Bone marrow (tissue), 2 donors: ENCODE measurements around the gene DAB1.

ENCODE experiments used
- DNase-seq, 2 donors: peaks; one replicate each; lab custom pipeline; 2025; lab: John Stamatoyannopoulos, UW

Gene DAB1

DNA sequence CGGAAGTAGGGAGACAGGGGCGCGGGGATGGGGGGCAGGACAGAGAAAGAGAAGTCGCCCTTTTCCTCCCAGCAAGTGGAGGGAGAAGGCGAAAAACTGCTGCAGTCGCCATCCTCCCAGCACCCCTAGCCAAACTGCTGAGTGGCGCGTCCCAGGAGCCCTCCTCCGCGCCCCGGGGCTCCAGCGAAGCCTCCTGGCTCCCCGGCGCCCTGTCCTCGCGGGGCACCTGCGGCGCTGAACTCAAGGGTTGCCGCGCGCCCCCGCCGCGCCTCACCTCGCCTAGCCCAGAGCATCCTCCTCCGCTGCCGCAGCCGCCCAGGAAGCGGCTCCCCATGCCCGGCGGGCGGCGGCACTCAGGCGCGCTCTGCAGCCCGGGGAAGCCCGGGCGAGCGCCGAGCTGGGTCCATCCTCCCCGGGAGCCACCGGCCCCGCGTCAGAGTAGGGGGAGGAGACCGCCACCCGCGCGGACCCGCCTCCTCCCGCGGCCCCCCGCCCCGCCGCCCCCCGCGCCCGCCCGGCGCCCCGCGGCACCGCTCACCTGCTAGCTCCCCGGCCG, at the start of gene DAB1:
Gene DAB1 (minus strand): TSS at position 405 of the 556 bp plus-strand sequence. CDS start 133,030 bp downstream, outside the sequence.
- no peak for DNase-seq

DNA sequence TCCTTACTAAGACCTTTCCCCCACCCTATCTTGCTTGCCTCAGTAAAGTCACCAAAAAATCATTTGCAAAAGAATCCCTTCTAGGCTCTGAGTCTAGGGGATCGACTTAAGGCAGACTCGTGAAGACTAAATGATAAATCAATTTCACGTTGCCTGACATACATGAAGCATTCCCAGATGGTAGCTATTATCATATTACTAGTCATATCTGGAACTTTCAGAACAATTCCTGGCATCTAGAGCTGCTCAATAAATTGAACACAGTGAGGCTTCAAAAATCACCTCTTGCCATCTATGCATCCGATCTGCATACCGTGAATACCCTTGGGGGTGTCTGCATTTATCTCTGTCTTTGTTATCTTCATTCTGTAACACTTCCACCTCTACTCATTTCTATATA, 49.6 kb upstream of the DAB1 start:
- DNase-seq, result no peak

DNA sequence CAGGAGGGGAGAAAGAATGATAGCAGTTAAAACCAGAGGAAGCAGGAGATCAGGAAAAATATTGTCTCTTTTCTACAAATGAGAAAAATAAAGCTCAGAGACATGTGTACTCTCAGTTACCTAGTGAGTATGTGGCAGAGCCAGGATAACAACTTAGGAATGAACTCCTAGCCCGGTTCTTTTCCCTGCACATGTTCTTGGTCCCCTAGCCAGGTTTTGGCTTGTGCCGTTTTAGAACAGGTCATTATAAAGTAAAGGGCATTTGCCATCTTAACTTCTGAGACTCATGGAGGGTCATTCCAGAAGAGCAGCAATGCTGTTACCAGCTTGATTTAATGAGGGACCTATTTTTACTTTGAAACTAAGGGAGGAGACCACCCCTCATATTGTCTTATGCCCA, 48.1 kb upstream of the DAB1 start:
- no peak for DNase-seq

DNA sequence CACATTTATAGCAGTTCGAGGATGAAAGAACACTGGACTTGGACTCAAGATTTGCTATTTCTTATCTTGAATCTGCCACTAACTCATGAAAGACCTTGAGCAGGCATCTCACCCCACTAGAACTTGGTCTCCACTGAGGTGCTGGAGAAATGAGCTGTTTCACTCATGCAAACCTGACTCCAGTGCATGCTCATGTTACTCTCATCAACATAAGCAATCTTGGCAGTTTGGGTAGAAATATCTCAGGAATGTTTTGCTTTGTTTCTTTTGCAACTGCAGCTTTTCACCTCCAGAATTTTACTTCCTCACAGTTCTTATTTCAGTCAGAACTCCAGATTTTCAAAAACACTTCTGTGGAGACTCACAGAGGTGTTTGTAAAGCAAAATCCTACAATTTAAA, 46.2 kb upstream of the DAB1 start:
- no peak for DNase-seq

DNA sequence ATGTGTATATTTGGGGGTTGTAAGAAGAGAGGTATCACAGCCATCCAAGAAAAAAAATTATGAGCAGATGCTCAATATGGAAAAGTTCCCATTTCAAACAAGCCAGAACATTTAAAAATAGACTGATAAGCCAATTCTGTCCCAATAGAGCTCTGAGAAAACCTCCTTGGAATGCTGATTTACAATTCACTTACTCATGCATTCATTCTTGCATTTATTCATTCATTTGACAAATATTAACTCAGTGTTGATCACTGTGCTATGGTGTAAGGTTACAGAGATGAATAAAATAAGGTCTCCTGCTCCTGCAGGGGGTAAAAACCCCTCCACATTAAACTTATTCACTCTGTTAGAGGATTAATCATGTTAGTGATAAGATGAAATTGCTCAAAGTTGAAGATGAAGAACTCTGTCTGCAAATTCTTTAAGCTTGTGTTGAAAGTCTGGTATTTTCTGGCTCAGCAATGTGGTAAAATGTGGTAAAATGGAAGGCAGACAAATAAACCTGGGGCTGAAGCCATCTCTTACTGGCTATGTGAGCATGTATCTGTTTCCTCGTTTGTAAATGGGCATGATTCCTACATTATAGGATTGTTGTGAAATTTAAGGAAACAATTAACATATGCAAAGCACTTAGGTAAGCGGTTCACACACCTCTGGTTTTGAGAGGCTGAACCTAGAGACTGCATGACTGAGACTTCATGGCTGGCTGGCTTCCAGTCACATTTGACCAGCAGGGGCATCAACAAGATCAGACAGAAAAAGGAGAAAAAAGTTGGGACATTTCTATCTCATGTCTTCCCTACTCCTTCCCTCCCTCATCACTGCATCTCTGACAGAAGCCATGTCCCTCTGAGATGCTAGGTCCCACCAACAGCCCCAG, 45.0 kb upstream of the DAB1 start:
- DNase-seq, result no peak

DNA sequence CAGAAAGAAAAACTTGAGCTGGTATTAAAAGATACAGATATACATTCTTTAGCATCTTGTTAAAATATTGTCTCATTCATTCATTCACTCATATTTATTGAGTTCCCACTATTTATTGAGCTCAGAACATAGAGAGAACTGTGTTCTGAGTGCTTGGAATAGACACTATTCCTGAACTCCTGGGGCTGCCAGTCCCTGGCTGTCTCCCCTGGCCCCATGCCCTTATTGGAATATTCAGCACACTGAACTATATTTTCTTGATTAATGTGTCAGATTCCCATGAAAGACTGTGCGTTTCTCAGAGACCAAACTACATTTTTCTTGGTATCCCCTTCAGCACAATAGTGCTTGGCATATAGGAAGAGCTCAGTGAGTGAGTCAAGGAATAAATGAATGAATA, 44.0 kb upstream of the DAB1 start:
- no peak for DNase-seq

DNA sequence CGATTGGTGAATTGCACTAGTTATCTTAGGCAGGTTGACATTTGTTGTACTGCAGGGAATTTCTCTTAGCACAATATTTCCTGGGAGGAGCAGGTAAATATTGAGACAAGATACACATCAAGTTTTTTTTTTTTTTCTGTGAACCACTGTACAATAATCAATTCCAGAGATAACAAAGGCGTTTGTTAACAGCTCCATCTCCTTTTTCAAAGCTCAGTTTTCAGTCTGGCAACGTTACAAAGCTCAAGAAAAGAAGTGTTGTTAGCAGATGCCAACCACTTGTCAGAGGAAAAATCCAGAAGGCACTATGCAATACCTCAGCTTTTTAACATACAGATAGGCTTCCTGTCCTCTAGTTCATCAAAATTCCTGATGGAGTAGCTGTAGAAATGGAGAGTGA, 40.9 kb upstream of the DAB1 start:
- DNase-seq, result no peak

DNA sequence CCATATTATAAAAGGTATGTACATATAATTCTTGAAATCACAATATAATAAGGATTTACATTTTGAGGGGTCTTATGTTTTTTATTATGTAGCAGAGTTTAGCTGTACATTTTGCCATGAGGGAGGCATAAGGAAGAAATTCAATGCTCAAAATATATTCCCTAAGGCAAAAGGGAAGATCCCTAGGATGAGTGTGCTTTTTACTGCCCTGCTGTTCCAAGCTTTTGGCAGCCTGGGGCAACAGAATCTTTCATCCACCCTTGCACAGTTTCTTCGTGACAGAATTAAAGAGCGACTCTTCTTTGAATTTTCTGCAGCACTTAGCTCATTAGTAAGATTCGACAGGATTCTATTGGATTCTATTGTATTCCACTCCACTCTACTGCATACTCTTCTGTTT, 39.5 kb upstream of the DAB1 start:
- no peak for DNase-seq

DNA sequence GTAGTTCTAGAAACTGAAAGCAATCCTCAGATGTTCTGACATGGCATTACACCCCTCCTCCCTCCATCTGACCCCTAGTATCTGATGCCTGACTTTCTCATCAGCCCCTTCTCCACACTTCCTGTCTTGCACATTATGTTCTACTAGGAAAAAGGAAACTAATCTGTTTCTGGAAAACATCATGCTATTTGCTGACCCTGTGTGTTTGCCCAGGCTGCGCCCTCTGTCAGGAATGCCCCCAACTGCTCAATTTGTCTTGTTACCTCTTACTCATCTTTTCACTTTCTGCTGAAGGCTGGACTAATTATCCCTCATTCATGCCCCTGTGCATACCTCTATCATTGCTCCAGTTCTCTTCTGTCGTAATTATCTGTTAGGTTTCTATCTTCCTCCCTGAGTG, 37.5 kb upstream of the DAB1 start:
- DNase-seq, result no peak

DNA sequence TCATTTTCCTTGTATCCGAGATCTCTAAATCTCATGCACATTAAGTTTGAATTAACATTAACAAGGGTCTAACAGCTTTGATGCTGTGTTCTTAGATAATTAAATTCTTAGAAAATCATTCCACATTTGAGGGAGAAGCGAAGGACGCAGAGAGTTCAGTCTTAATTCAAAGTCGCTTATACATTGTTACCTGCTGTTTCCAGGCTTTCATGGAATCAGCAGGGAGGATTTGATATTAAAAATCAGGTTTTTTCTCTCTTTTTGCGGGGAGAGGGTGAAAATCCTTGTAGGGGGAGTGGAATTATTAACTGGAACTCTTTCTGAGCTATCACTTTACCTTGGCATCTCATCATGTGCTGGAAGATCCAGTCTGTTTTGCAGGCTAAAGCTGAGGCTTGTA, 27.7 kb upstream of the DAB1 start:
- no peak for DNase-seq

DNA sequence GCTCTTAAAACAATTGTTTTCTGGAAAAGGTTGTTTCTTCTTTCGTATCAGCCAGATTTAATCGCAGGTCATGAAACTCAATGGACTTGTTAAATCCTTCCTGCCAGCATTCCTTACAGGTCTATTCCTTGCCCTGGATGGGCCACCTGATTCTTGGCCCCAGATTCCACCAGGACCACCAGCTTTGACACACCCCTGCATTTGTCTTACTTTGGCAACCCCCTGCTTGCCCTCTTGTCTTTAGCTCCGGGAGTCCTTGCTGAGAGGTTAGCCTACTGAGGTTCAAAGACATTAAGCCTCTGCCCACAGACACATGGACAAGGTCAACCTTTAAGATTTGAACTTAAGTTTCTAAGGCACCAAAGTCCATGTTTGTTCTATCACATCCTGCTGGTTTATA, 27.1 kb upstream of the DAB1 start:
- DNase-seq, result no peak

DNA sequence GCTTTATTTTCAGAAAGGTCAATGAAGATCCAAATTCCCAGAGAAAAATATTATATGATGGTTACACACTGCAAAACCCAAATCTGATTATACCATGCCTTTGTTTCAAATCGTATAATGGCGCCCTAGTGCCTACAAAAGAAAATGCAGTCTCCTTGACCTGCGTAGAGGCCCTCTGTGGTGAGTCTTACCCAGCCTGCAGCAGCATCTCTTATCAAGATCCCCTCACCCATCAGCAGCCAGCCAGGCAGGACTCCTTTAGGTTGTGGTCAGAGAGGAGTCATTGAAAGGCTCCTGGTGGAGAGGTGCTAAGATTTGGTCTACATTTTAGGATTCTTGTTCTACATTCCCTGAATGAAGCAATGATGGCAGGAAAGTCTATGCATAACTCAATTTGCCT, 23.7 kb upstream of the DAB1 start:
- no peak for DNase-seq

DNA sequence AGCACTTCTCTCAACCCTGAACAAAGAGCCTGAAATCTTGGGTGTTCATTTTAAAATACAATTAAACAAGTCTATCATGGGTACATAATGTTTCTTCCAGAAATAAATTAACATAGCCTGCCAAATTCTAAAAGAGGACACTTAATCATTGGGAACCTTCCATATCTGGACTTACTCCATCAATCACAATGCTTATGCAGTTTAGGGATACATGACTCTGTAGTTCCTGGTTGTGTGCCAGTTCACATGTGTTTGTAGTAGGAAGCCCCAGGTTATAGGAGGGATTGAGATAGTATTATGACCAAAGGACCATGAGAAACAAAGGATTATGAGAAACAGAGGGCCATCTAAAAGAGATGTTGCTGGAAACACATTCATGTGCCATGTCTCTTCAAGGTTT, 19.1 kb upstream of the DAB1 start:
- DNase-seq, result no peak

DNA sequence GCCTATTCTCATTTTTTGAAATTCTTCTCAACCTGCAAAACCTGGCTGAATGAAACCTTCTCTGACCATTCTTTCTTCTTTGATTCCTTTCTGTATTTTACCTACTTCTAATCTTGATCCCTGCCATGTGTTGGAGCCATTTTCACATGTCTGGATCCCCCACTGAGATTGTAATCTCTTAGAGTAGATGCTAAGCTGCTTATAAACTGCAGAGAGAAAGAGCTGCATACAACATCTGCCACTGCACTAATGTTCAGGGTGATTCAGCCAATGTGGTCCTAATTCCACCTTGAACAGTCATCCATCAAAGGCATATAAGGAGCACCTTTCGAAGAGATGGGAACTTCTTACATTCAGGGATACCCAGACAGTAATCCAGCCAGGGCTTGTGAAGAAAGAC, 16.2 kb upstream of the DAB1 start:
- DNase-seq, result no peak

DNA sequence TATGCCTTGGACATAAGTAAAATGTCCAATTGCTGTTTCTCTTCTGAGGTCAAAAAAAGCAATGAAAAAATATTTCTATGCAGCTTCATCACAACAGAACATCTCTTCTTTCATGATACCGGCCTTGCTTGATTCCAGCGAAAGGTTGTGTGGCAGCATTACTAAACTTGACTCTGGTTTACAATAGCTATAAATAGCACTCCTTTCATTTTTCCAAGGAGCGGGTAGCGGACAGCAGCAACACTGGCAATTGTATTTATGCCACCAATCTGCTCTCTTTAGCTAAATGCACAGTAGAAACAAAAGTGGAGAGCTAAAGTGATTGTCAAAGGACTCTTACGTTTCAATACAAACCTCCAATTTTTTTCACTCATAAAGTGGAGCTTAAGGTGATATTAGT, 7.5 kb upstream of the DAB1 start:
- DNase-seq, result no peak

DNA sequence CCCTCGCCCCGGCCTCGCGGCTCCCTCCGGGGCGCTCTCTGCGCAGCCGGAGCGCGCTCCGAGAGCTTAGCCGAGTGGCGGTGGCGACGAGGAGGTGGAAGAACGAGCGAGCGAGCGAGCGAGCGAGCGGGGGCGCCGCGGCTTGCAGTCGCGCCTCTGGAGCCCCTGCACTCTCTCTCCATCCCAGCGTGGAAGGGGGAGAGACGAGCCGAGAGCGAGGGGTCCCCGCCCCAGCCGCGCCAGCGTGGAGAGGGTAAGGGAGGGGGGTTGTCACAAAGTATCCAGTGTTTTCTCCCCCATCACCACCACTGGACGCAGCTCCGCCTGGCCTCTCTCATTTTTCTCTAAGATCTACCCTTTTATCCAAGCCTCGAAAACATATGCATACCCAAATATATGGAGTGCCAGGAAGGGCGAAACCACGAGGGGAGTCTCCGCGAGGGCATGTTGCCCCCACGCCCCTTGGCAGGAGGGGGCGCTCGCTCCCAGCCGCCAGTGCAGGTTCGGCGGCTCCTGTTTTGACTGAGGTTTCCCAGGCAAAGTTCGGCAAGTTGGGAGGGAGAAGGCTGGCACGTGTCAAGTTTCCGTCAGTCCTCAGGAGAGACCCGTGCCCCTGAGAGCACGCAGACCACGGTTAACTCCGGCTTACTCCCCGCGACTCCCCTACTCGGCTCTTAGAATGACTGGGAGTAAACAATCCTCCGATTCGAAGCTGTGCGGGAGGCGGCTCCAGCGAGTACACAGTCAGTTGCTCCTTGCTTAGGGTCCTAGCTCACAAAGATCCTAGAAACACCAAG, 569 bp upstream of the DAB1 start:
- DNase-seq, result no peak

DNA sequence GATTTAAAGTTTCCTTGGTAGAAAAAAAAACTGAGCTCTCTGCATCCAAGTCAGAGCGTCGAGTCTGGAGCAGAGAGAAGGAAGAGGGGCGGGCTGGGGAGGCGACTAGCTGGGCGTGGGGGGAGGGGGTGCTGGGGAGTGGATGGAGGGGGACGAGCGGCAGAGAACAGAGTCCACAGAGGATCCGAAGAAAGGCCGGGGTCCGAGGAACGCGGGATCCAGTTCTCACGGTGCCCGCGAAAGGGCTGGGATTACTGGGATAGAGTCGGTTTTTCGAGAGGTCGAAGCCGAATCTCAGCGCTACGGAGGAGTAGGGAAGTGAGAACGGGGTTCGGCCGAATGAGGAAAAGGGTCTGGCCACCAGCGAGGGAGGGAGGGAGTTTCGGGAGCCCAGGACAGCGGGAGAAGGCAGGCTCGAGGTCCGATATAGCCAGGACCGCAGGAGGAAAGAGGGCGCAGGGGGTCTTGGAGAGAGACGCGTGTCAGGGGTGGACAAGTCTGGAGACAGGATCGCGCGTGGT, 665 bp downstream of the DAB1 start:
- DNase-seq, result no peak

DNA sequence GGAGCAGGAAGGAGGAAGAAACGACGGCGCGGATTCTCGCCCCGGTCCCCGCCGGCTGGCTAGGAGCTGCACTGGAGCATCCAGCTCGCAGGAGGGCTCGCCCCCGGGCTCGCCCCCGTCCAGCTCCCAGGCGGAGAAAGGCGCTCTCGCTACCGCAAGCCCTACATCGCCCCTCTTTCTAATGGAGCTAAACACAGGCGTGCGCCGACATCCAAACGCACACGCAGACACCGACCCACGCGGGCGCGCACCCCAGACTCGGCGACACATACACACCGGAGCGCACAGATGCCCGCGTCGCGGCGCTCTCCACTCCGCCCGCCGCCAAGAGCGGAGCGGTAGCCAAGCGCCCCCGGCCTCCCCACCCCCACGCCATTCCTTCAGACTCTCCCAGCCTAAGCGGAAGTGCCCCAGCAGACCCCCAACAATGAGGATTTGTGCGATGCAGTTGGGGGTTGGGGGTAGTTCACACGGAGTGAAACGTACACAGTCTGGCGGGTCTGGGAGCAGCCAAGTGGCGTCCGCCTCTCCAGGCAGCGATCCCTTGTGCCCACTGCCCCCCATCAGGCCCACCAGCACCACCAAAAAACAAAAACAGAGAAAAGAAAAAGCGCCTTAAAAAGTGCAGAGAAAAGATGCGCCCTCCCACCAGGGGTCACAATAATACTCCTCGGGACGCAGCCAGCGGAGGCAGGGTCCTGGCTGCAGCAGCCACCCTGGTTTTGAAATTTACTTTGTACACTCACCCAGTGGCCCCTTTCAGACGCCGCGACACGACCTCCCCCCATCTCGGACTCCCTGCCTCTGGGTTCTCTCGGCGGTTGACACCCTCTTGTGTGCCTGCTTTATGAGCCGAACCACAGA, 1.4 kb downstream of the DAB1 start:
- DNase-seq, result no peak

DNA sequence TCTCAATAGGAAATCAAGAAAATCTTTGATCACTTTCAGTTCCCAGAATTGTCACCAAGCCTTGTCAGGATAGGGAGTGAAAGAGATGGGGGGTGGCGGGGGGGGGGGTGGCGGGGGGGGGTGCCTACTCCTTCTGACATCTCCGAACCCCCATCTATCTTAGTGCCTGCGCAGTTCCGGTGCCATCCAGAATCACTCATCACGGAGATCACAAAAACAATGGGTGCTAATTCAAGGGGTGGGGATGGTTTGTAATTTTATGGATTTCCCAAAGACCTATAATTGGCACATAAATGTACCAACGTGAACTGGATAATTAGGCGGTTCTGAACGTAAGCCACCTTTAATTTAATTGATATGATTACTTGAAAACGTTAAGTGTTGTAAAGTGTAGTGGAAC, 2.1 kb downstream of the DAB1 start:
- no peak for DNase-seq

DNA sequence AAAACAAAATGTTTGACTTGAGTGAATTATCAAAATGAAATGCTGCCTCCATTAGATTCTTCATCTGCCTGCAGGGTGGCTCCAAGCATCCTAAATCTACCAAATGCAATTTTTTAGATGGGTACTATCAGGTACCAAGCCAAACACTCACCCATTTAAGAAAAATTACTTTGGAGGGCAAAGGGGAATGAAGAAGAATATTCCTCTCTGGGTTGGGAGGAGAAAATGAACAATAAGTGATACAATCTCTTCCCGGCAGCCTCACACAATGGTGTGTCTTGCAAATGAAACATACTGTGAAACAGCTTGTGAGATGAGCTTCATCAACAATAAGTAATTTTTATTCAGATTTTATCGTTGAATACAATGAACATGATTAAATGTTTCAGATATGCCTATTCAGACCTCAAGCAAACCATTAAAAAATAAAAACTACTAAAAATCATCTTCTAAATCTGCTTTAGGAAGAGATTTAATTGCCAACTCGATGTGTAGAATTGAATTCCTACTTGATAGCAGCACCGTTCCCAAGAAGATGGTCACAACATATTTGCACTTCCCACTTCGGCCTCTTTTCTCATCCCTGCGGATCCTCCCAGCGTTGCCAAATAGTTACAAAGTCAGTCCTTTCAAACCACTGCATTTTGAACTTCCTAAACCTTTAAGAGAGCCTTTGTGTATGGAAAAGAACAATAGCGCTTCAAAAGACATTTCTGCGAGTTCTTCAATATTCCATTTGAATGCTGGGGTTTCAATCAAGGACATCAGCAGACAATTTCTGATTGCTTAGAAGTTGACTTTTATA, 2.7 kb downstream of the DAB1 start:
- DNase-seq, result no peak

DNA sequence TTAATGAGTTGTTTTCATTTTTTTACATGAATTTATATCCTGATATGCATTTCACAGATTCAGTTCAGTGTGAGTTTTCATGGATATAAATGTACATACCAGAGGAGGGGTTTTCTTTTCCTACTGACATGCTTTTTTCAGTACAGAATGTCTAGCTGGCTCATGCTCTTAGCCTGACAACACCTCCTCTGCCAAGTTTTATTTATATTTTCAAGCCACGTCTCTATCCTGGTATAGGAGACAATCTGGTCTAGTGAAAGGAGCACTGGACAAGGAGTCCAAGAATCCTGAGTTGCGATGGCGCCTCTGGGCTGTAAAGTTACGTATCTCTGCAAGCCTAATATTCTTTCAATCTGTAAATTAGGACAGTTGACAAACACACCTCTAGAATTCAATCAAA, 4.9 kb downstream of the DAB1 start:
- no peak for DNase-seq
